OCI-LY3 (cell line): ENCODE measurements around the gene ARHGEF35.
"Not testable (repeated sequence)": the region's sequence is repeated elsewhere in the genome, so short reads cannot be mapped to it uniquely, and the experiment has no call there.

ENCODE experiments used
- CTCF ChIP-seq: fragments of 200-600, 300-600 bp; sonication (generic); IDR thresholded peaks from 2 replicates; pipeline ENCODE4 v1.5.1; 2014; ENCODE audit warnings: antibody characterized with exemption, low read length, low read depth
- EZH2phosphoT487 ChIP-seq: fragments of 200-600 bp; shearing (Covaris generic); IDR thresholded peaks from 2 replicates; pipeline ENCODE4 v1.6.1; 2018; ENCODE audit warnings: antibody characterized with exemption, mixed run types, low read depth

GRCh38 chr7:144195212-144195872 lies at the start of gene ARHGEF35:
- not testable (repeated sequence) for TF ChIP-seq CTCF, EZH2phosphoT487
